HepG2 (cell line): ENCODE results near the gene RUNX3. TPM values are rescaled to one million over a fixed set of nuclear protein-coding genes. Genes with fewer than 3 reads are reported as not detected.
A peak's percentile ranks its signal among the peaks of the same experiment; 100 is the strongest.

Experiments
- ATAC-seq: fragments of 200-7000 bp; cut with Tn5 transposase; 3 replicates; pipeline ENCODE4 v1.9.1; 2020; ENCODE audit warnings: mild to moderate bottlenecking, moderate library complexity
- BruUV-seq: library from RNA; stranded (reverse); fragments of 400-500 nt; replicated peaks from 2 replicates; lab custom pipeline; 2021; lab: Mats Ljungman, UMichigan
- CTCF ChIA-PET: fragments of 300-600 bp; formaldehyde crosslinking; extraction: SDS; loops from one replicate; lab custom pipeline; 2021; ENCODE audit warnings: low total read pairs, inconsistent platforms, low intra/inter-chr PET ratio; lab: Yijun Ruan, JAX
- POLR2A ChIA-PET: fragments of 350-600 bp; sonication (Branson Sonifier 250); formaldehyde crosslinking; loops from one replicate; lab custom pipeline; 2020; ENCODE audit warnings: antibody characterized with exemption, inconsistent platforms; lab: Yijun Ruan, JAX
- DNase-seq: peaks from one replicate; pipeline ENCODE4 v3.0.0-alpha.2; 2015; ENCODE audit warnings: low spot score
- FAIRE-seq: peaks from 3 replicates; lab custom pipeline; 2011; peaks lifted over from hg19 to GRCh38; lab: Jason Lieb, UNC
- H2AFZ ChIP-seq: one replicate; pipeline ENCODE4 v1.6.1; 2011; ENCODE audit warnings: low read length, inconsistent platforms
- H3K27ac ChIP-seq: fragments of 300-600 bp; 3 replicates; pipeline ENCODE4 v1.8.0; 2011; ENCODE audit warnings: mixed run types, mild to moderate bottlenecking, mixed read lengths, low read length, inconsistent platforms; ENCODE audit not compliant: insufficient read depth; ENCODE audit errors: extremely low read length
- H3K27me3 ChIP-seq, 2 experiments: fragments of 200-600 bp in 1 of 2; 2 replicates in 1 of 2; 3 replicates in 1 of 2; pipeline versions ENCODE4 v1.6.0 to v1.8.0; 2011; ENCODE audit warnings: low read length in 2 of 2, mild to moderate bottlenecking in 2 of 2, moderate library complexity in 2 of 2, inconsistent platforms in 1 of 2; ENCODE audit not compliant: insufficient read depth in 2 of 2, control insufficient read depth in 1 of 2
- H3K36me3 ChIP-seq, 2 experiments: fragments of 200-600 bp in 1 of 2; replicated peaks in 1 of 2; 2 replicates in 1 of 2; 3 replicates in 1 of 2; pipeline versions ENCODE4 v1.5.1 to v1.8.0; 2011; ENCODE audit warnings: low read length in 2 of 2, inconsistent platforms in 1 of 2; ENCODE audit not compliant: insufficient read depth in 2 of 2, control insufficient read depth in 1 of 2
- H3K4me1 ChIP-seq: 2 replicates; pipeline ENCODE4 v1.5.1; 2012; ENCODE audit warnings: low read length, inconsistent platforms; ENCODE audit not compliant: insufficient read depth
- H3K4me2 ChIP-seq: 2 replicates; pipeline ENCODE4 v1.6.0; 2011; ENCODE audit warnings: low read depth, low read length, inconsistent platforms
- H3K4me3 ChIP-seq, 3 experiments: fragments of 200-600 bp in 1 of 3; sonication (generic), shearing (Covaris generic) in 1 of 3; replicated peaks in 1 of 3; 2 replicates each; pipeline ENCODE4 v1.5.1; 2011 to 2016; ENCODE audit warnings: low read length in 3 of 3, inconsistent platforms in 2 of 3, low read depth in 2 of 3, mild to moderate bottlenecking in 2 of 3, control low read depth in 1 of 3, mixed read lengths in 1 of 3; ENCODE audit not compliant: insufficient read depth in 1 of 3
- H3K79me2 ChIP-seq: one replicate; pipeline ENCODE4 v1.6.1; 2011; ENCODE audit warnings: low read length, inconsistent platforms; ENCODE audit not compliant: insufficient read depth
- H3K9ac ChIP-seq: 2 replicates; pipeline ENCODE4 v1.6.0; 2011; ENCODE audit warnings: mild to moderate bottlenecking, low read depth, low read length, inconsistent platforms; ENCODE audit not compliant: insufficient read depth
- H3K9me3 ChIP-seq: 2 replicates; pipeline ENCODE4 v1.5.1; 2012; ENCODE audit warnings: mild to moderate bottlenecking, low read length
- H4K20me1 ChIP-seq: 2 replicates; pipeline ENCODE4 v1.6.0; 2011; ENCODE audit warnings: inconsistent platforms, mild to moderate bottlenecking, low read length, moderate library complexity; ENCODE audit not compliant: insufficient read depth
- CEBPB ChIP-seq: IDR thresholded peaks from 2 replicates; pipeline ENCODE4 v1.6.1; 2011; ENCODE audit warnings: low read depth, low read length, improper control_type of control experiment, borderline replicate concordance
- FOSL1 ChIP-seq: sonication (generic); formaldehyde crosslinking; IDR thresholded peaks from 2 replicates; pipeline ENCODE4 v1.9.0; 2021; ENCODE audit warnings: missing genetic modification reagents, borderline replicate concordance
- FOSL2 ChIP-seq: sonication (generic); formaldehyde crosslinking; IDR thresholded peaks from 2 replicates; pipeline ENCODE4 v1.4.0; 2020; ENCODE audit warnings: missing genetic modification reagents
- FOXA3 ChIP-seq: IDR thresholded peaks from 2 replicates; pipeline ENCODE4 v1.6.1; 2016; ENCODE audit warnings: missing genetic modification reagents, missing compliant biosample characterization
- HDAC2 ChIP-seq: sonication (generic); formaldehyde crosslinking; IDR thresholded peaks from 2 replicates; pipeline ENCODE4 v1.4.0; 2020; ENCODE audit warnings: missing genetic modification reagents
- LCORL ChIP-seq, 2 experiments: fragments of 450-650 bp in 1 of 2; sonication (generic) in 1 of 2; formaldehyde crosslinking in 1 of 2; IDR thresholded peaks; 2 replicates each; pipeline versions ENCODE4 v1.5.0 to v1.6.1; 2017 to 2020; ENCODE audit warnings: antibody characterized with exemption in 1 of 2, missing genetic modification reagents in 1 of 2
- SAP130 ChIP-seq: IDR thresholded peaks from 2 replicates; pipeline ENCODE4 v1.6.1; 2016; ENCODE audit warnings: low read depth
- SIX1 ChIP-seq: sonication (generic); formaldehyde crosslinking; IDR thresholded peaks from 2 replicates; pipeline ENCODE4 v1.4.0; 2020; ENCODE audit warnings: missing genetic modification reagents, borderline replicate concordance
- TEAD3 ChIP-seq: optimal IDR thresholded peaks from 2 replicates; pipeline ENCODE3; 2016; ENCODE audit warnings: borderline replicate concordance
- U2AF2 ChIP-seq: fragments of 200-400 bp; formaldehyde crosslinking; IDR thresholded peaks from 2 replicates; pipeline ENCODE4 v1.6.1; 2017; ENCODE audit warnings: low read depth, mild to moderate bottlenecking, low read length
- ZBTB1 ChIP-seq: sonication (generic); formaldehyde crosslinking; IDR thresholded peaks from 2 replicates; pipeline ENCODE4 v1.4.0; 2020; ENCODE audit warnings: missing genetic modification reagents, borderline replicate concordance
- ZNF552 ChIP-seq: sonication (generic); formaldehyde crosslinking; IDR thresholded peaks from 2 replicates; pipeline ENCODE4 v1.9.0; 2022; ENCODE audit warnings: missing genetic modification reagents, mild to moderate bottlenecking, borderline replicate concordance
- WGBS: methylation state at CpG from one replicate; pipeline ENCODE4 v1.1.6; 2017; ENCODE audit warnings: low lambda C conversion rate; 5-methylcytosine and 5-hydroxymethylcytosine counted together
- in situ Hi-C: cut with HindIII; loops from 2 replicates; pipeline ENCODE4 v1.10.0; 2017; ENCODE audit warnings: low pct_unique_long_range_greater_than_20kb; ENCODE audit not compliant: extremely low pct_ligation_motif_present
- intact Hi-C: fragments of 100-400 bp; cut with micrococcal nuclease; formaldehyde crosslinking; loops from one replicate; pipeline ENCODE4 v1.10.0; 2022; ENCODE audit not compliant: unreplicated experiment
- polyA plus RNA-seq, 8 experiments: library from polyadenylated mRNA; depleted of rRNA in 3 of 8; stranded (reverse) in 7 of 8; unstranded in 1 of 8; fragments of >200 nt; fragmentation: Illumina TruSeq in 4 of 8; extraction: Trizol in 4 of 8; gene quantifications; 2 replicates each; pipeline versions ENCODE4 v1.2.1 to v1.2.3, GENCODE V29; 2011 to 2016; ENCODE audit warnings: low read depth in 4 of 8, missing spikeins in 1 of 8, mixed read lengths in 1 of 8; ENCODE audit not compliant: insufficient read depth in 1 of 8
- total RNA-seq, 5 experiments: library from RNA; depleted of rRNA; stranded (reverse); fragments of >200 nt; fragmentation: Illumina TruSeq; extraction: Trizol; gene quantifications; 2 replicates each; pipeline ENCODE4 v1.2.3, GENCODE V29; 2016; ENCODE audit warnings: low read depth in 1 of 5
- TF ChIP-seq, protein P1 (sequence below): IDR thresholded peaks from 2 replicates; pipeline ENCODE4 v1.6.1; 2016; ENCODE audit warnings: low read depth, borderline replicate concordance
- TF ChIP-seq, protein P2 (sequence below): sonication (generic); formaldehyde crosslinking; IDR thresholded peaks from 2 replicates; pipeline ENCODE4; 2020; ENCODE audit warnings: missing genetic modification reagents, mild to moderate bottlenecking, borderline replicate concordance

The RUNX3 gene
- total and polyA plus RNA-seq, 2 of the 13 experiments (the other 11 are each of a cell fraction or from before 2014, with no cell fraction given): 0.04 to 0.22 TPM

DNA sequence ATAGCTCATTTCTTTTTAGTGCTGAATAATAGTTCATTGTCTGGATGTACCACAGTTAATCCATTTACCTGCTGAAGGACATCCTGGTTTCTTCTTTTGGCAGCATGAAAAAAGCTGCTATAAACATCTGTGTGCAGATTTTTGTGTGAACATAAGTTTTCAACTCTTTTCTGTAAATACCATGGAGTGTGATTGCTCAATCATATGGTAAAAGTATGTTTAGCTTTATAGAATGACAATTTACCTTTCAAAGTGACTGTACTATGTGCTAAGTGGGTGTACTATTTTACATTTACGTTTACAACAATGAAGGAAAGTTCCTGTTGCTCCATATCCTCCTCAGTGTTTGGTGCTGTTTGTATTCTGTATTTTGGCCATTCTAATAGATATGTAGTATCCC lies 49.0 kb downstream of the RUNX3 start:
- H3K27me3 ChIP-seq: no peaks in the 10 kb centered on the region
- ATAC-seq: no peak
- no peak overlapping the region for H3K27ac ChIP-seq
- no peak for TF ChIP-seq SIX1 (CRISPR knock-in tag)
- 0 out of 2 replicates have a peak, but pooled peaks have one; percentile 43 for TF ChIP-seq CEBPB
- peaks cover 16% of the 10 kb centered on the region for H3K4me1 ChIP-seq
- H3K9me3 ChIP-seq: no peaks in the 10 kb centered on the region
- no peaks in the 10 kb centered on the region for H3K36me3 ChIP-seq
- WGBS: 0% methylated on average over 1 of the region's 1 CpG
- no peak overlapping the region for H3K9ac ChIP-seq
- no peaks in the 10 kb centered on the region for H3K79me2 ChIP-seq
- CTCF ChIA-PET: no interaction called here
- H2AFZ ChIP-seq: no peak overlapping the region
- no peak for DNase-seq
- FAIRE-seq: no peak
- no TSS peak for BruUV-seq
- intact Hi-C loops: no loop called here
- H3K4me3 ChIP-seq: no peak overlapping the region
- no peak overlapping the region for H3K4me2 ChIP-seq
- in situ Hi-C loops: no loop called here
- no peaks in the 10 kb centered on the region for H4K20me1 ChIP-seq
- POLR2A ChIA-PET: no interaction called here

DNA sequence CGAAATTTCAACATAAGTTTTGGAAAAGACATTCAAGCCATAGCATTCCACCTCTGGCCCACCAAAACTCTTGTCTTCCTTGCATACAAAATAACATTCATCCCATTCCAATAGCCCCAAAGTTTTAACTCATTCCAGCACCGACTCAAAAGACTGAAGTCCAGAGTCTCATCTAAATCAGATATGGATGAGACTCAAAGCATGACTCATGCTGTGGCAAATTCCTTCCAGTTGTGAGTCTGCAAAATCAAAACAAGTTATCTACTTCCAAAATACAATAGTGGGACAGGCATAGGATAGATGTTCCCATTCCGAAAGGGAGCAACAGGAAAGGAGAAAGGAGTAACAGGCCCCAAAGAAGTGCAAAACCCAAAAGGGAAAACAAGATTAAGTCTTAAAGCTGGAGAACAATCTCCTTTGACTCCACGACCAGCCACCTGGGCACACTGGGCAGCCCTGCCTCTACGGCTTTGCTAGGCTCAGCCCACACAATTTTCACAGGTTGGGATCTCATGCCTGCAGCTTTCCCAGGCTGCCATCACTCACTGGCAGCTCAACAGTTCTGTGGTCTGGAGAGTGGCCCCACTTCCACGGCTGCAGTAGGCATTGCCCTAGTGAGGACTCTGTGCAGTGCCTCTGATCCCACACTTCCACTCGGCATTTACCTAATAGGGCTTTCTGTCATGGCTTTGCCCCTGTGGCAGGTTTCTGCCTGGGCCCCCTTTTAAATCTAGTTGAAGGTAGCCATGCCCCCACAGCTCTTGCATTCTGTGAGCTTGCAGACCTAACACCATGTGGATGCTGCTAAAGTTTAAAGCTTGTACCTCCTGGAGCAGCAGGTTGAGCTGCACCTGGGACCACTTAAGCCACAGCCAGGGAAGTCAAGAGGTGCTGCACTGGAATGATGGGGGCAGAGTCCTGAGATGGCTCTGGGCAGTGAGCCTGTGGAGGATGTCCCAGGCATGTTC lies 51.0 kb downstream of the RUNX3 start:
- ATAC-seq (no peak), DNase-seq (peak; percentile 51), FAIRE-seq (no peak)
- no peaks in the 10 kb centered on the region for H3K79me2 ChIP-seq
- no peak overlapping the region for H3K4me2 ChIP-seq
- no peak overlapping the region for H2AFZ ChIP-seq
- H3K4me3 ChIP-seq: no peak overlapping the region
- intact Hi-C loops: no loop called here
- 28% methylated on average over 6 of the region's 7 CpGs for WGBS
- no TSS peak for BruUV-seq
- ChIA-PET CTCF (no interaction called here), POLR2A (no interaction called here)
- H3K9ac ChIP-seq: no peak overlapping the region
- peaks cover 0 to 13% of the 10 kb centered on the region in 2 experiments; a peak in 2 of 5 replicates for H3K27me3 ChIP-seq
- no peak overlapping the region for H3K27ac ChIP-seq
- H4K20me1 ChIP-seq: no peaks in the 10 kb centered on the region
- H3K9me3 ChIP-seq: no peaks in the 10 kb centered on the region
- in situ Hi-C loops: no loop called here
- H3K4me1 ChIP-seq: peaks cover 16% of the 10 kb centered on the region
- no peaks in the 10 kb centered on the region for H3K36me3 ChIP-seq
- TF ChIP-seq FOXA3 (CRISPR knock-in tag): no peak
- TF ChIP-seq, protein P1, sequence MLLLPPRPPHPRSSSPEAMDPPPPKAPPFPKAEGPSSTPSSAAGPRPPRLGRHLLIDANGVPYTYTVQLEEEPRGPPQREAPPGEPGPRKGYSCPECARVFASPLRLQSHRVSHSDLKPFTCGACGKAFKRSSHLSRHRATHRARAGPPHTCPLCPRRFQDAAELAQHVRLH: no peak
- peak; percentile 11; the same call in 1 of the 2 replicates for TF ChIP-seq LCORL (IDR thresholded peaks at IDR 0.05)
- TF ChIP-seq LCORL (CRISPR knock-in tag; IDR thresholded peaks at IDR 0.05): no peak
- peak; percentile 46; the same call in 1 of the 2 replicates for TF ChIP-seq FOSL1 (CRISPR knock-in tag)
- TF ChIP-seq U2AF2: no peak
- TF ChIP-seq, protein P2, sequence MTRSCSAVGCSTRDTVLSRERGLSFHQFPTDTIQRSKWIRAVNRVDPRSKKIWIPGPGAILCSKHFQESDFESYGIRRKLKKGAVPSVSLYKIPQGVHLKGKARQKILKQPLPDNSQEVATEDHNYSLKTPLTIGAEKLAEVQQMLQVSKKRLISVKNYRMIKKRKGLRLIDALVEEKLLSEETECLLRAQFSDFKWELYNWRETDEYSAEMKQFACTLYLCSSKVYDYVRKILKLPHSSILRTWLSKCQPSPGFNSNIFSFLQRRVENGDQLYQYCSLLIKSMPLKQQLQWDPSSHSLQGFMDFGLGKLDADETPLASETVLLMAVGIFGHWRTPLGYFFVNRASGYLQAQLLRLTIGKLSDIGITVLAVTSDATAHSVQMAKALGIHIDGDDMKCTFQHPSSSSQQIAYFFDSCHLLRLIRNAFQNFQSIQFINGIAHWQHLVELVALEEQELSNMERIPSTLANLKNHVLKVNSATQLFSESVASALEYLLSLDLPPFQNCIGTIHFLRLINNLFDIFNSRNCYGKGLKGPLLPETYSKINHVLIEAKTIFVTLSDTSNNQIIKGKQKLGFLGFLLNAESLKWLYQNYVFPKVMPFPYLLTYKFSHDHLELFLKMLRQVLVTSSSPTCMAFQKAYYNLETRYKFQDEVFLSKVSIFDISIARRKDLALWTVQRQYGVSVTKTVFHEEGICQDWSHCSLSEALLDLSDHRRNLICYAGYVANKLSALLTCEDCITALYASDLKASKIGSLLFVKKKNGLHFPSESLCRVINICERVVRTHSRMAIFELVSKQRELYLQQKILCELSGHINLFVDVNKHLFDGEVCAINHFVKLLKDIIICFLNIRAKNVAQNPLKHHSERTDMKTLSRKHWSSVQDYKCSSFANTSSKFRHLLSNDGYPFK (CRISPR knock-in tag): no peak
- no peak for TF ChIP-seq ZBTB1
- no peak for TF ChIP-seq ZNF552 (CRISPR knock-in tag)
- peak; percentile 56 for TF ChIP-seq FOSL2
- TF ChIP-seq TEAD3 (CRISPR knock-in tag): peak; percentile 32
- TF ChIP-seq HDAC2: no peak
- TF ChIP-seq SAP130 (CRISPR knock-in tag): 0 out of 2 replicates have a peak, but pooled peaks have one; percentile 27
